ENCODE measurements around the gene HSPH1. TPM values are rescaled to one million over a fixed set of nuclear protein-coding genes. Genes with fewer than 3 reads are reported as not detected.

The HSPH1 gene
- total RNA-seq, 1 experiment from 2014 or later: 145 TPM

DNA sequence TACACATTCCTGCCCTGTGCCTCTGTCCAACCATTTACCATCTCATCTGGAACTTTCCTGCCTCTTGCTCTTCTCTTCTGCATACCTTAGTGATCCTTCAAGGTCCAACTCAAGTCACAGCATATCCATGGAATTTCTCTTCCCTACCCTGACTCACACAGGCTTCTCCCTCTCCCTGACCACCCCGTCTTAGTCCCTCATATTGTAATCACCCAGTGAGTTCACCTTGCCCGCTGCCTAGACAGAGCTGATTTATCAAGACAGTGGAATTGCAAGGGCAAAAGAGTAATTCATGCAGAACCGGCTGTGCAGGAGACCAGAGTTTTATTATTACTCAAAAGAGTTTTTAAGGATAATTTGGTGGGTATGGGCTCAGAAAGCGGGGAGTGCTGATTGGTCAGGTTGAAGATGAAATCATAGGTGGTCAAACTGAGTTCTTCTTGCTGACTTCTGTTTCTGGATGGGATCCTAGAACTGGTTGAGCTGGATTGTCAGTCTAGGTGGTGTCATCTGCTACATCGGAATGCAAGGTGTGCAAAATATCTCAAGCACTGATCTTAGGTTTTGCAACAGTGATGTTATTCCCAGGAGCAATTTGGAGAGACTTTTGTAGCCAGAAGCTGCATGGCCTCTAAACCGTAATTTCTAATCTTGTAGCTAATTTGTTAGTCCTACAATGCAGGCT, 67.2 kb downstream of the HSPH1 start:
- H3K9me3 ChIP-seq (ENCODE audit: control insufficient read depth, insufficient read depth, low read depth, low read length): no peaks in the 10 kb centered on the region
- no peak overlapping the region for H3K4me3 ChIP-seq (ENCODE audit: low read depth in 2 of 2, low read length in 2 of 2)
- CTCF ChIA-PET: no interaction called here
- no peaks in the 10 kb centered on the region for H3K36me3 ChIP-seq (ENCODE audit: control insufficient read depth, insufficient read depth, low read length)
- H3K4me1 ChIP-seq (ENCODE audit: control insufficient read depth, insufficient read depth, low read length): no peaks in the 10 kb centered on the region
- DNase-seq (ENCODE audit: low read depth, low spot score) (no peak), ATAC-seq (no peak)
- no TSS peak for BruUV-seq (replicated peaks)
- POLR2A ChIA-PET: no interaction called here
- in situ Hi-C loops (cut with HindIII; ENCODE audit: low pct_unique_long_range_greater_than_20kb, low sequenced_read_pairs): no loop called here
- intact Hi-C loops (cut with micrococcal nuclease; ENCODE audit: unreplicated experiment): no loop called here
- no peak overlapping the region for H3K27ac ChIP-seq (ENCODE audit: low read length)
- no peaks in the 10 kb centered on the region for H3K27me3 ChIP-seq (ENCODE audit: control insufficient read depth, insufficient read depth, low read length)
- TF ChIP-seq POLR2AphosphoS5 (IDR thresholded peaks at IDR 0.05; ENCODE audit: low read depth, low read length) (no peak), SIN3A (IDR thresholded peaks at IDR 0.05; ENCODE audit: borderline replicate concordance, insufficient read depth, low read depth, low read length) (no peak), CTCF (IDR thresholded peaks at IDR 0.05) (no peak), TCF7L2 (IDR thresholded peaks at IDR 0.05; ENCODE audit: low read depth, low read length) (no peak)
- TF ChIP-seq, protein P1, sequence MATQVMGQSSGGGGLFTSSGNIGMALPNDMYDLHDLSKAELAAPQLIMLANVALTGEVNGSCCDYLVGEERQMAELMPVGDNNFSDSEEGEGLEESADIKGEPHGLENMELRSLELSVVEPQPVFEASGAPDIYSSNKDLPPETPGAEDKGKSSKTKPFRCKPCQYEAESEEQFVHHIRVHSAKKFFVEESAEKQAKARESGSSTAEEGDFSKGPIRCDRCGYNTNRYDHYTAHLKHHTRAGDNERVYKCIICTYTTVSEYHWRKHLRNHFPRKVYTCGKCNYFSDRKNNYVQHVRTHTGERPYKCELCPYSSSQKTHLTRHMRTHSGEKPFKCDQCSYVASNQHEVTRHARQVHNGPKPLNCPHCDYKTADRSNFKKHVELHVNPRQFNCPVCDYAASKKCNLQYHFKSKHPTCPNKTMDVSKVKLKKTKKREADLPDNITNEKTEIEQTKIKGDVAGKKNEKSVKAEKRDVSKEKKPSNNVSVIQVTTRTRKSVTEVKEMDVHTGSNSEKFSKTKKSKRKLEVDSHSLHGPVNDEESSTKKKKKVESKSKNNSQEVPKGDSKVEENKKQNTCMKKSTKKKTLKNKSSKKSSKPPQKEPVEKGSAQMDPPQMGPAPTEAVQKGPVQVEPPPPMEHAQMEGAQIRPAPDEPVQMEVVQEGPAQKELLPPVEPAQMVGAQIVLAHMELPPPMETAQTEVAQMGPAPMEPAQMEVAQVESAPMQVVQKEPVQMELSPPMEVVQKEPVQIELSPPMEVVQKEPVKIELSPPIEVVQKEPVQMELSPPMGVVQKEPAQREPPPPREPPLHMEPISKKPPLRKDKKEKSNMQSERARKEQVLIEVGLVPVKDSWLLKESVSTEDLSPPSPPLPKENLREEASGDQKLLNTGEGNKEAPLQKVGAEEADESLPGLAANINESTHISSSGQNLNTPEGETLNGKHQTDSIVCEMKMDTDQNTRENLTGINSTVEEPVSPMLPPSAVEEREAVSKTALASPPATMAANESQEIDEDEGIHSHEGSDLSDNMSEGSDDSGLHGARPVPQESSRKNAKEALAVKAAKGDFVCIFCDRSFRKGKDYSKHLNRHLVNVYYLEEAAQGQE (IDR thresholded peaks at IDR 0.05; ENCODE audit: insufficient read depth in 1 of 2, low read depth in 2 of 2, low read length in 1 of 2): no peak

DNA sequence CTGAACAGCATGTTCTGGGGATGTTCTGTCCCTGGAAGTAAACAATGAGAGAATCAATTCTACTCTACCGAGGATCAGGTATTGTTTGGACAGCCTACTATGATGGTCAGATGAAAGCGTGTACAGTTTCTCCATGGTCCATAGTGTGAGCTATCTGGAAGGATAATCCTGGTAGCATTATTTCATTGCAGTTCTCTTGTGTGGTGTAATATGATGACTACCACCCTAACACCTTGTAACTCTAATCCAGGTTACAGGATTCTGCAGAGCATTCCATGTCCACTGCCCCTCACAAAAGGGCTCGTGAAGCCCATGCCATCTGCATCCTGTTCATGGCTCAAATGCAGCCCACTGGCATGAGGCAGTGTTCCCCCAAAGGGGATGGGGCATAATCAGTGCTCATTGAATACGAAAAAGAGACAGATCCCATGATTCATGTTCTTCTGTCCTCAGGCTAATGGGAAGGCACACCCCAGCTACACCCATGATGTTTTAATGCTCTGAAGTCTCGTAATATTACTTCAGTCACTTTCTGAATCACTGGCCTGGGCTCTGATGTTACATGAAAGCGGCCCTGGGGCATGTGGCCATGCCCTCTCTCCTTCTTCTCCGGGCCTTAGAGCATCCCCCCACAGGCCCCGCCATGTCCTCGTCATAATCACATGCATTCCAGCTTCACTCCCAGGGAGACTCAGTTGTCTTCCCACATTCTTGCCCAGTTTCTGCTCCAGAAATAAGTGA, 68.4 kb downstream of the HSPH1 start:
- Histone ChIP-seq H3K27me3 (ENCODE audit: control insufficient read depth, insufficient read depth, low read length) (no peaks in the 10 kb centered on the region), H3K36me3 (ENCODE audit: control insufficient read depth, insufficient read depth, low read length) (no peaks in the 10 kb centered on the region), H3K27ac (ENCODE audit: low read length) (no peak overlapping the region), H3K4me1 (ENCODE audit: control insufficient read depth, insufficient read depth, low read length) (no peaks in the 10 kb centered on the region), H3K9me3 (ENCODE audit: control insufficient read depth, insufficient read depth, low read depth, low read length) (no peaks in the 10 kb centered on the region), H3K4me3 (ENCODE audit: low read depth in 2 of 2, low read length in 2 of 2) (no peak overlapping the region)
- intact Hi-C loops (cut with micrococcal nuclease; ENCODE audit: unreplicated experiment) (no loop called here), in situ Hi-C loops (cut with HindIII; ENCODE audit: low pct_unique_long_range_greater_than_20kb, low sequenced_read_pairs) (no loop called here)
- POLR2A ChIA-PET: no interaction called here
- DNase-seq (ENCODE audit: low read depth, low spot score) (no peak), ATAC-seq (no peak)
- CTCF ChIA-PET: no interaction called here
- BruUV-seq (replicated peaks): no TSS peak
- TF ChIP-seq POLR2AphosphoS5 (IDR thresholded peaks at IDR 0.05; ENCODE audit: low read depth, low read length) (no peak), SIN3A (IDR thresholded peaks at IDR 0.05; ENCODE audit: borderline replicate concordance, insufficient read depth, low read depth, low read length) (no peak), CTCF (IDR thresholded peaks at IDR 0.05) (no peak), TCF7L2 (IDR thresholded peaks at IDR 0.05; ENCODE audit: low read depth, low read length) (no peak)
- TF ChIP-seq, protein P1 (IDR thresholded peaks at IDR 0.05; ENCODE audit: insufficient read depth in 1 of 2, low read depth in 2 of 2, low read length in 1 of 2): no peak

Measured in Panc1 (cell line).